Epithelial cell of alveolus of lung (primary cell): ENCODE data around the gene BST2. TPM values are rescaled to one million over a fixed set of nuclear protein-coding genes. Genes with fewer than 3 reads are reported as not detected.

ENCODE experiments used
- total RNA-seq: library from RNA; depleted of rRNA; stranded (reverse); fragments of >200 nt; gene quantifications from 2 replicates; pipeline ENCODE4 v1.2.1, GENCODE V29; 2015

BST2 gene
- 2.8 and 6.7 TPM in 2 replicates for total RNA-seq

GRCh38 chr19:17405250-17406045 lies at the start of gene BST2:
BST2 (minus strand) TSS chr19:17405630; CDS start chr19:17405575, 55 bp downstream.

GRCh38 chr19:17448131-17448967 lies 42.9 kb upstream of the BST2 start, which contains the start of gene TMEM221:
TMEM221 (minus strand) TSS chr19:17448668; CDS start chr19:17448462, 206 bp downstream.

GRCh38 chr19:17419621-17420474 lies 14.4 kb upstream of the BST2 start, which contains the start of gene MVB12A:
MVB12A (plus strand) TSS chr19:17420047; CDS start chr19:17420136, 89 bp downstream.

GRCh38 chr19:17393914-17394313 lies 11.5 kb downstream of the BST2 start, which contains the start of gene CCDC194:
CCDC194 (minus strand) TSS chr19:17394196; CDS start chr19:17394158, 38 bp downstream.

GRCh38 chr19:17376935-17377600 lies 28.4 kb downstream of the BST2 start, which contains the start of gene PLVAP:
PLVAP (minus strand) TSS chr19:17377342; CDS start chr19:17377288, 54 bp downstream.

Other genes with a start within 250 kb of the BST2 start
- 28.7 and 43.4 TPM in 2 replicates for gene USE1, start 190.3 kb downstream of the BST2 start, total RNA-seq
- 20.2 and 28.4 TPM in 2 replicates for gene OCEL1, start 179.4 kb downstream of the BST2 start, total RNA-seq
- 76.9 and 86.4 TPM in 2 replicates for gene NR2F6, start 159.7 kb downstream of the BST2 start, total RNA-seq
- 0.26 TPM in 1 of 2 replicates, not detected in the other for gene USHBP1, start 140.9 kb downstream of the BST2 start, total RNA-seq
- gene BABAM1, start 138.2 kb downstream of the BST2 start, total RNA-seq = 70.1 and 93.5 TPM in 2 replicates
- gene ANKLE1, start 123.7 kb downstream of the BST2 start, total RNA-seq = 0.39 and 0.96 TPM in 2 replicates
- 16.2 and 40.7 TPM in 2 replicates for gene ABHD8, start 102.2 kb downstream of the BST2 start, total RNA-seq
- 48.2 and 57.6 TPM in 2 replicates for gene MRPL34, start 99.8 kb downstream of the BST2 start, total RNA-seq
- gene DDA1, start 96.1 kb downstream of the BST2 start, total RNA-seq = 18.8 and 22.9 TPM in 2 replicates
- 4.3 and 5.6 TPM in 2 replicates for gene ANO8, start 70.8 kb downstream of the BST2 start, total RNA-seq
- 11.2 and 18.1 TPM in 2 replicates for gene GTPBP3, start 68.1 kb downstream of the BST2 start, total RNA-seq
- gene PLVAP, start 28.3 kb downstream of the BST2 start, total RNA-seq = 1.3 TPM in 1 of 2 replicates, not detected in the other
- gene CCDC194, start 11.4 kb downstream of the BST2 start, total RNA-seq = not detected in 2 replicates
- gene MVB12A, start 14.4 kb upstream of the BST2 start, total RNA-seq = 91.5 and 97.4 TPM in 2 replicates
- gene TMEM221, start 43.0 kb upstream of the BST2 start, total RNA-seq = 0.13 and 0.64 TPM in 2 replicates
- gene NXNL1, start 55.3 kb upstream of the BST2 start, total RNA-seq = not detected in 2 replicates
- gene SLC27A1, start 64.9 kb upstream of the BST2 start, total RNA-seq = 10.5 and 25.4 TPM in 2 replicates
- gene PGLS, start 106.0 kb upstream of the BST2 start, total RNA-seq = 97.4 and 107 TPM in 2 replicates
- 89.3 and 209 TPM in 2 replicates for gene COLGALT1, start 150.0 kb upstream of the BST2 start, total RNA-seq